ENCODE results near the gene SSMEM1.

Gene SSMEM1

GRCh38 chr7:130201796-130202195 is 5.9 kb upstream of the SSMEM1 start:
- Histone ChIP-seq H3K27ac (no peak overlapping the region), H3K4me3 (ENCODE audit: low read depth, low read length) (no peak overlapping the region), H3K36me3 (replicated peaks) (peaks cover 22% of the 10 kb centered on the region), H3K27me3 (replicated peaks) (no peaks in the 10 kb centered on the region)
- TF ChIP-seq CTCF (IDR thresholded peaks at IDR 0.05; ENCODE audit: low read depth, low read length, missing control alignments): no peak
- in situ Hi-C loops (cut with HindIII; ENCODE audit: low pct_ligation_motif_present, low sequenced_read_pairs): no loop called here
- DNase-seq: no peak

GRCh38 chr7:130205084-130205947 is 2.3 kb upstream of the SSMEM1 start, which contains the start of gene TMEM209:
Gene TMEM209, minus strand, starts transcription at chr7:130205406. Its CDS starts 31 bp downstream, at chr7:130205375.
- H3K27ac ChIP-seq: peak within 1 kb of the TSS; percentile 92
- no peak for TF ChIP-seq CTCF (IDR thresholded peaks at IDR 0.05; ENCODE audit: low read depth, low read length, missing control alignments)
- DNase-seq: peak; percentile 98
- H3K4me3 ChIP-seq (ENCODE audit: low read depth, low read length): peak within 1 kb of the TSS; percentile 94
- H3K36me3 ChIP-seq (replicated peaks): peaks cover 16% of the 10 kb centered on the region
- in situ Hi-C loops (cut with HindIII; ENCODE audit: low pct_ligation_motif_present, low sequenced_read_pairs): no loop called here
- no peaks in the 10 kb centered on the region for H3K27me3 ChIP-seq (replicated peaks)

GRCh38 chr7:130207033-130207432 is 627 bp upstream of the SSMEM1 start:
- Histone ChIP-seq H3K4me3 (ENCODE audit: low read depth, low read length) (no peak overlapping the region), H3K27ac (no peak overlapping the region), H3K36me3 (replicated peaks) (peaks cover 10% of the 10 kb centered on the region), H3K27me3 (replicated peaks) (no peaks in the 10 kb centered on the region)
- no peak for DNase-seq
- TF ChIP-seq CTCF (IDR thresholded peaks at IDR 0.05; ENCODE audit: low read depth, low read length, missing control alignments): peak; percentile 6
- in situ Hi-C loops (cut with HindIII; ENCODE audit: low pct_ligation_motif_present, low sequenced_read_pairs): no loop called here

- no peak for DNase-seq
- in situ Hi-C loops (cut with HindIII; ENCODE audit: low pct_ligation_motif_present, low sequenced_read_pairs): no loop called here
- H3K27ac ChIP-seq: no peak overlapping the region
- TF ChIP-seq CTCF (IDR thresholded peaks at IDR 0.05; ENCODE audit: low read depth, low read length, missing control alignments): no peak
- peaks cover under 1% of the 10 kb centered on the region for H3K36me3 ChIP-seq (replicated peaks)
- no peak overlapping the region for H3K4me3 ChIP-seq (ENCODE audit: low read depth, low read length)
- H3K27me3 ChIP-seq (replicated peaks): no peaks in the 10 kb centered on the region
Measured at GRCh38 chr7:130208516-130208915, 856 bp downstream of the SSMEM1 start.

GRCh38 chr7:130210181-130210935 is 2.7 kb downstream of the SSMEM1 start:
- Histone ChIP-seq H3K27ac (no peak overlapping the region), H3K36me3 (replicated peaks) (no peaks in the 10 kb centered on the region), H3K4me3 (ENCODE audit: low read depth, low read length) (no peak overlapping the region), H3K27me3 (replicated peaks) (no peaks in the 10 kb centered on the region)
- TF ChIP-seq CTCF (IDR thresholded peaks at IDR 0.05; ENCODE audit: low read depth, low read length, missing control alignments): no peak
- in situ Hi-C loops (cut with HindIII; ENCODE audit: low pct_ligation_motif_present, low sequenced_read_pairs): no loop called here
- DNase-seq: no peak
